Skin epidermis (tissue), 12 donors: ENCODE results near the gene MAPT.

ENCODE experiments used
- H3K27ac ChIP-seq, 21 experiments: fragments of 200-600 bp; sonication (generic) in 11 of 21; one replicate each; pipeline ENCODE4 v1.5.0; 2020; ENCODE audit warnings: mild to moderate bottlenecking in 3 of 21, inconsistent platforms in 2 of 21, moderate library complexity in 2 of 21
- H3K4me3 ChIP-seq, 7 experiments: fragments of 200-600 bp; sonication (generic) in 2 of 7; one replicate each; pipeline ENCODE4 v1.5.0; 2020; ENCODE audit warnings: inconsistent platforms in 2 of 7, mild to moderate bottlenecking in 2 of 7, moderate library complexity in 1 of 7

The MAPT gene

DNA sequence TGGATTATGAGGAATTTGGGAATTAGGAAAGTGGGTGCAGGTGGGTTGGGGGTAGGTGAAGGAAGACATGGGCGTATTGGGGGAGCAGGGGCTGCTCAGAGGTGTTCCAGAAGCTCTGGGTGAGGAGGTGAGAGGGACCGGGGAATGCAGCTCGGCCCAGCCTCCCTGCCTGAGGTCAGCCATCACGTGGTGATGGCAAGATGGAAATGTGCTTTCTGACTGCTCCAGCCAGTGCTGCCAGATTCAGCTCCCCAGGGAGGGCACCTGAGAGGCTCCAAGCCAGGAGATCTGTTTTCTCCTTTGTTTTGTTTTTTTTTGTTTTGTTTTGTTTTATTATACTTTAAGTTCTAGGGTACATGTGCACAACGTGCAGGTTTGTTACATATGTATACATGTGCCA lies 69.5 kb downstream of the MAPT start:
- Histone ChIP-seq H3K27ac (no peak overlapping the region), H3K4me3 (no peak overlapping the region)

DNA sequence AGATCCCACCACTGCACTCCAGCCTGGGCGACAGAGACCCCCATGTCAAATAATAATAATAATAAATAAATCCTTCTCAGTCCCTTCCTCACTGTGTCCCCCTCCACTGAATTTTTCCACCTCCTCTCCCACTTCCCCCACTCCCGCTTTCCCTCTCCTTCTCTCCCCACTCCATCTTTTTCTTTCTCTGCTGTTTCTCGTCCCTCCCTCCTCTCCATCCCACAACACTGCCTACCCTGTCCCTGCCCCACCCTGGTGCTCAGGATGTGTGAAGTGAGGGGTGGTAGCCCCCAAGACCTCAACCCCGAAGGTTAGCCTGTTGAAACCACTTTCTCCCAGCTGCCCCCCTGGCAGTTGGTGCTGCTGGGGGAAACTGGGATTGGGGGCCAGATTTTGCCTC lies 70.3 kb downstream of the MAPT start:
- Histone ChIP-seq H3K27ac (no peak overlapping the region), H3K4me3 (no peak overlapping the region)

DNA sequence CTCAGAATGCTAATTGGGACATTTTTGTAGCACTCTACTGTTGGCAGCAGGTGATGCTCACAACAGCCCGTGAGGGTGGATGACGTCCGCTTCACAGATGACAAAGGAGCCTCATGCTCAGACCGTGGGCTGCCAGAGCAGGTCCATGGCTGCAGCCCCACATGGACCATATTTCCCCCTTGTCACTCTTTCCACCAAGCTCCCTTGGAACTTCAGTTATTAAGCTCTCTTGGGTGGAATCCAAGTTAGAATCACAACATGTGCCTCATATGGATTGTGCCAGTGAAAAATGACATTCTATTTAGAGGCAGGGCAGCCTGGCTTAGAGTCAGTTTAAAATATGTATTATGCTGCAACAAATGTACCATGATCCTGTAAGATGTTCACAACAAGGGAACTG lies 71.5 kb downstream of the MAPT start:
- Histone ChIP-seq H3K4me3 (no peak overlapping the region), H3K27ac (no peak overlapping the region)

DNA sequence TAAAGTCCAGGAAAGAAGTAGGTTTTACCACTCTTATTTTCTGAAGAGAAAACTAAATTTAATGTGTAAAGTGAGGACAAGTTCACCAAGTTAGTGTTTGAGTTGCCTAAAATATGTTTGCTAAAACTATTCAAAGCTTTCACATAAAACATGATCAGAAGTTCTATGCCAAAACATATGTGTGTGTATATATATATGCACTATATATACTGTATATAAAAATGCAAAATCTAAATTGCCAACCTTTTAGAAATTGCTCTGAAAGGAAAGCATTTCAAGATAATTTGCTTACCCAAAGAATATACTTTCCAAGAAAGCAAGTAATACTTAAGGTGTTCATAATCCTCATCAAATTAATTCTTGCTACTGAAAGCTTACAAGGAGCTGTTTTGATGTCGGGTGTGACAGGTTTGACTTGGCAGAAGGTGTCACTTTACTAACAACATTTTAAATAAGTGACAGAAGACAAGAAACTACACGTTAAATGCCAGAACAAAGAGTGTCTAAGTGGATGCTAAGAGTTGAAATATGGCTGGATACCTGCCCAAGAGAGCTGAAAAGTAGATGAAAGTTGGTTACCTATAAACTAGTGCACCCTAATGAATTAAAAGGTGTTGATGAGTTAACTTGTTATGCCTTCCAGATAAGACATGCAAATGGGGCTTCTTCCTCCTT lies 72.4 kb downstream of the MAPT start:
- Histone ChIP-seq H3K4me3 (no peak overlapping the region), H3K27ac (no peak overlapping the region)

DNA sequence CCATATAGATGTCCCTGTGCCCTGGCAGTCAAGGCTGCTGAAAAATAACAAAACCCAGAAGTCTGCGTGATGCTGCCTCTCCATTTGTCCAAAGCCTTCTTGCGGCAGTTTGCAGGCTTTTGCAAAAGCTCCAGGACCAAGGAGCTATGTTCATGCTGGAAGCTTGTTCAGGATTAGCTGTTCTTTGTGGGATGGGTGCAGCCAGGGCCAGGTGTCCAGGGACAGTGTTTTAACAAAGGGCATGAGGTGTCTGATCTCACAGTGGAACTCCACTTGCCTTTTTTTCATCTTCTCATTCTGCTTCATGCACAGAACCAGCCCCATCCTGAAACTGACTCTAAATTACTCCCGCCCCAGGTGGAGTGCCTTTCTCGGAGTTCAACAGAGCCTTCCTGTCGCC lies 73.0 kb downstream of the MAPT start:
- Histone ChIP-seq H3K4me3 (no peak overlapping the region), H3K27ac (no peak overlapping the region)

DNA sequence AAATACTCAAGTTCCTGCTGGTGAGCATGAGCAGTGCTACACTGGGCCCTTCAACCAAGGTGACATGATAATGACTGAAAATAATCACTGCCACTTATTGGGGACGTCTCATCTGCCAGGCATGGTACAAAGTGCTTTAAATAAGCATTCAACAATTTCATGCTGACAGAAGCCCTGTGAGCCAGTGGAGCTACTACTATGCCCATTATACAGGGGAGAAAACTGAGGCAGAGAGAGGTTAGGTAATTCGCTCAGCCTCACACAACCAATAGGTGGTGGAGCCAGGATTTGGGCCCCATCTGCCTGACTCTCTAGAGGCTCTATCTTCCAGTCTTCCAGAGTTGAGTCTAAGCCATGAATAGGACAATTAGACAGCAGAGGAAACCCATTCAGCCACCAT lies 74.4 kb downstream of the MAPT start:
- Histone ChIP-seq H3K4me3 (no peak overlapping the region), H3K27ac (no peak overlapping the region)

DNA sequence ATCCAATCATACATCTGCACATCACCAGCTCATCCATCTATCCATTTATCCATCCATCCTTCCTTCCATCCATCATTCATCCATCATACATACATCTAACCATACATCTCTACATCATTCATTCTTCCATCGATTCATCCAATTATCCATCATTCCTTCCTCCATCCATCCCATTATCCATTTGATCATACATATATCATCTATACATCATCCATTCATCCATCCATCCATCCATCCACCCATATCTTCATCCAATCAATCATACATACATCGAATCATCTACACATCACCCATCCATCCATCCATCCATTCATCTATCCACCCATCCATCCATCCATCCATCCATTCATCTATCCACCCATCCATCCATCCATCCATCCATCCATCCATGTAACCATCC lies 75.4 kb downstream of the MAPT start:
- H3K4me3 ChIP-seq, result no peak overlapping the region
- no peak overlapping the region for H3K27ac ChIP-seq

DNA sequence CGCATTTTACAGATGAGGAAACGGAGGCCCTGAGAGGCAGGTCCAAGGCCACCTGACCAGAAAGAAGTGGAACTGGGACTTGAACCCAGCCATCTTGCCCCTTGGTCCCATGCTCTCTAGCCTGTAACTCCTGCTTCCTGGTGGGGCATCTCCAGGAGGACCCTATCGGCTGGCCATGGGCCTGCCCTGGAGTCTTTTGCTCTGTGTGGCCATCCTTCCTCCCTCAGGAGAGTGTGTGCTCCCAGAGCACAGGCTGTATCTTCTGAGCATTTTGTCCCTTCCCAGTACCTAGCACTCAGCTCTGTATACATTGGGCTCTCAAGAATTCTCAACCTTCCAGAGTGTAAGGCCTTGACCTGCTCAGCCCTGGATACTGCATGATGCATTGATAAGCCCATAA lies 76.3 kb downstream of the MAPT start:
- H3K27ac ChIP-seq, result no peak overlapping the region
- H3K4me3 ChIP-seq, result no peak overlapping the region

DNA sequence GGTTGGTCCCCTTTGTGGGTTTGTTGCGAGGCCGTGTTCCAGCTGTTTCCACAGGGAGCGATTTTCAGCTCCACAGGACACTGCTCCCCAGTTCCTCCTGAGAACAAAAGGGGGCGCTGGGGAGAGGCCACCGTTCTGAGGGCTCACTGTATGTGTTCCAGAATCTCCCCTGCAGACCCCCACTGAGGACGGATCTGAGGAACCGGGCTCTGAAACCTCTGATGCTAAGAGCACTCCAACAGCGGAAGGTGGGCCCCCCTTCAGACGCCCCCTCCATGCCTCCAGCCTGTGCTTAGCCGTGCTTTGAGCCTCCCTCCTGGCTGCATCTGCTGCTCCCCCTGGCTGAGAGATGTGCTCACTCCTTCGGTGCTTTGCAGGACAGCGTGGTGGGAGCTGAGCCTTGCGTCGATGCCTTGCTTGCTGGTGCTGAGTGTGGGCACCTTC lies 77.4 kb downstream of the MAPT start:
- Histone ChIP-seq H3K27ac (no peak overlapping the region), H3K4me3 (no peak overlapping the region)

DNA sequence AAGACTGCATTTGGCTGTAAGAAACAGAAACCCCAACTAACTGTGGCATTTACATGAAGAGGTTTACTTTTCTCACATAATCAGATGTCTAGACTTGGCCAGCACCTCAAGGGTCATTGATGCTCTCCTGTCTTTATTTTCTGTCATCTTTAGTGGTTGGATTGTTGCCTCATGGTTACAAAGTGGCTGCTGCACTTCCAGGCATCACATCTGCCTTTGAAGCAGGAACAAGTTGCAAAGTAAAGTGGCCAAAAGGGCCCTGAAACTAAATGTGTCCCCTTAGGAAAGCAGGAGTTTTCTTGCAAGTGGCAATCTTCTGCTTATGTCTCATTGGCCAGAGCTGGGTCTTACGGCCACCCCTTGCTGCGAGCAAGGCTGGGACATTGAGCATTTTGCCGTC lies 78.2 kb downstream of the MAPT start:
- peak overlapping the region in 12 of 21 experiments; percentile 39 to 72 (median 56) for H3K27ac ChIP-seq
- H3K4me3 ChIP-seq, result no peak overlapping the region

DNA sequence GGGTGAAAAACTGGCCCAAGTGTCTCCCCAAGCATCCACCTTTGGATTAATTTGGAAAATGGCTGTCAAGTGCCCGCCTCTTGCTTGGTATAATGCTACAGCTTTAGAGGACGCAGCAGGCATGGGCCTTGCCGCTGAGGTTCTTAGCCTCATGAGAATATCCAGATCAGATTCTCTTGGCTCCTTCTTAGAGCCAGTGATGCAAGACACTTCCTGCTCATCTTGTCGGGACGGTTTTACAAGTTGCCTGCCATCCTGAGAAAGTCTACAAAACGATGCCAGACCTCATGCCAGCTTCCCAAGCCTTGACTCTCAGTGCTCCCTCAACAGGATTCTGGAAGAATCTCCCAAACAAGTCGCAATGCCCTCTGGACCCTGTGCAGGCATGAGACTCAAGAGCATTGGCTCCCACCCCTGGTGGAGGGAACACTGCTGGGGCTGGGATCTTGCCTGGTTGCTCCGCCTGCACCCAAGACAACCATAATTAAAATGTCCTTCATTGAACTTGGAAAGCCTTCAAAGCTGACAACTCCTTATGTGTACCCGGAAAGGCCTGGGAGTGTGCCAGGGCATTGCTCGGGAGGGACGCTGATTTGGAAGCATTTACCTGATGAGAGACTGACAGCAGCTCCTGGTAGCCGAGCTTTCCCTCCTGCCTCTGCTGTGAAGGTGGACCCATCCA lies 78.9 kb downstream of the MAPT start:
- H3K4me3 ChIP-seq, result no peak overlapping the region
- peak overlapping the region in 13 of 21 experiments; percentile 11 to 72 (median 61) for H3K27ac ChIP-seq

DNA sequence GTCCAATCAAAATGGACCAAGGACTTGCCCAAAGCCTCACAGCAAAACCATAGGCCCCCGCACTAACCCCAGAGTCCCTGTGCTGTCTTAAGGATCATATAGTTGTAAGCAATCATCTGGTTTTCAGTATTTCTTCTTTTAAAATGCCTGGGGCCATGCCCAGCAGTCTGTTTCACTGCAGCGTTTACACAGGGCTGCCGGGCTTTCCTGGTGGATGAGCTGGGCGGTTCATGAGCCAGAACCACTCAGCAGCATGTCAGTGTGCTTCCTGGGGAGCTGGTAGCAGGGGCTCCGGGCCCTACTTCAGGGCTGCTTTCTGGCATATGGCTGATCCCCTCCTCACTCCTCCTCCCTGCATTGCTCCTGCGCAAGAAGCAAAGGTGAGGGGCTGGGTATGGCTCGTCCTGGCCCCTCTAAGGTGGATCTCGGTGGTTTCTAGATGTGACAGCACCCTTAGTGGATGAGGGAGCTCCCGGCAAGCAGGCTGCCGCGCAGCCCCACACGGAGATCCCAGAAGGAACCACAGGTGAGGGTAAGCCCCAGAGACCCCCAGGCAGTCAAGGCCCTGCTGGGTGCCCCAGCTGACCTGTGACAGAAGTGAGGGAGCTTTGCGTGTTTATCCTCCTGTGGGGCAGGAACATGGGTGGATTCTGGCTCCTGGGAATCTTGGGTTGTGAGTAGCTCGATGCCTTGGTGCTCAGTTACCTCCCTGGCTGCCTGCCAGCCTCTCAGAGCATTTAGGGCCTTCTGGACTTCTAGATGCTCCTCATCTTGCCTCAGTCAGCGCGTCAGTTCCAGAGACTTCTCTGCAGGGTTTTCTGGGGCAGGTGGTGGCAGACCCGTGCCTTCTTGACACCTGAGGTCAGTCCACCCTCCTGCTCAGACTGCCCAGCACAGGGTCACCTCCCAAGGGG lies 79.8 kb downstream of the MAPT start:
- Histone ChIP-seq H3K27ac (peak overlapping the region in 11 of 21 experiments; percentile 40 to 72 (median 61)), H3K4me3 (no peak overlapping the region)

DNA sequence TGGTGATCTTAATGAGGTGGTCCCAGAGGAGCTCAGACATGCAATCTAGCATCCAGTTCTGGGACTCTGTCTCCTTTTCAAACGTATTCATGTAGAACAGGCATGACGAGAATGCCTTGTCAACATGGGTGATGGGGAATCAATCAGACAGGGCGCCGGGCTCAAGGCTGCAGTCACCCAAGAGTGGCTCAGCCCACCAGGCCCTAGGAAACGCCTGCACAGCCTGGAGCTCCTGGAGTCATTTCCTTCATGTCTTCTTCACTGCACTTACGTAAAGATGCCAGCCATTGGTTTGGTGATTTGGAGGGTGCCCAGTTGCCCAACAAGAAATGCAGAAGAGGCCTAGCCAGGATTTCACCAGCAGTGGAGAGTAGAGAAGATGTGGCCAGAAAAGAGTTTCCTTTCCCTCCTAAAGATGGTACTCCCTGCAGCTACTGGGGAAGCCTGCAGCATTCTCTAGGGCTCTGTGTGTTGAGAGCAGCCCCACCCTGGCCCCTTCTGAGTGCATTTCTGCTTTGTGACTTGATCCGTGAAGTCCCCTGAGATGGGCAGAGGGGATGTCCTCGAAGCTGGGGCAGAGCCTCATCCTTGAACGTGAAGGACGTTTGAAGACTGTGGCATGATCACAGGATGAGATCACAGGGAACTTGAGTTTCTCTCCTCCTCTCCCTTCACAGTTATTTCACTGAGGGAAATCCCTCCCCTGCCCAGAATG lies 80.7 kb downstream of the MAPT start:
- Histone ChIP-seq H3K4me3 (no peak overlapping the region), H3K27ac (peak overlapping the region in 2 of 21 experiments; percentile 10 to 69)

DNA sequence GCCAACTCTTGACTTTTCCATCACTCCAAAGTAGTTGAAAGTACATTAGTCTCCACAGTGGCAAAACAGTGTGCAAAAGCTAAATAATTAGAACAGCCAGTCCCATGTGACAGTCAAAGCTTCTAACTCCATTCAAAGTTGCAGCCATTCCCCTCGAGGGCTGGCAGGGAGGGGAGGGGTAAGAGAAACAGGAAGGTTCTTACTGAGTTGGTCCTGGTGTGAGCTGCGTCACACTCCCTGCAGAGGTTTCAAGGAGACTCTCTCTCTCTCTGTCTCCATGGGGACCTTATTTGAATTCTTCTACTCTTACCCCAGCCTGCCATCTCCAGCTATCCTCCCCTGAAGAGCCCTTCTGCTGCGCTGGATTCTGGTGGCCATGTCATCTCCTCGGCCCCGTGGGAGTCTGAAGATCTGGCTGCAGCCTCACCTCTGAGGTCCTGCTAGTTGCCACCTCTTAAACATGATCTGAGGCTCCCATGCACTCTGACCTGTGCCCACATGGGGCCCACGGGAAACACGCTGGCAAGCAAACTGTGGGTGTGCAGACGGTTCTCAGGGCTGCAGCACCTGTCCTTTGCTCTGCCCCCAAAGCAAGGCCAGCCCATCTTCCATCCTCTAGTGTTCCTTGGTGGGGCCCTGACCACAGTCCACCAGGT lies 81.4 kb downstream of the MAPT start:
- Histone ChIP-seq H3K27ac (no peak overlapping the region), H3K4me3 (no peak overlapping the region)

DNA sequence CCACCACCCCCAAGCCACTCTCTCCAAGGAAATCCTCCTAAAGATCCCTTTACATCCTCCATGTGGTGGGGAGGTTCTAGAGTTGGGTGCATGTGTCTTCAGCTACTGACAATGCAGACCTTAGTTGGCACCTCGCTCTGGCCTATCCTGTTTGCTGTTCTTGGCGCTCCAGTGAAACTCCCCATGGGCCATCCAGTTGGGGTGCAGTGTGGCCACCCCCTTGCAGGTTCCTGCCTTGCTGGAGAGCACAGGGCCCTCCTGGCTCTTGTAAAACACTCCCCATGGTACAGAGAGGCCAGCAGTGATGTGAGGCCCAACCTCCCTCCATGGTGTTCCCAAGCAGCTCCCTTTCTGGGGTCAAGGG lies 82.0 kb downstream of the MAPT start:
- Histone ChIP-seq H3K27ac (no peak overlapping the region), H3K4me3 (no peak overlapping the region)

DNA sequence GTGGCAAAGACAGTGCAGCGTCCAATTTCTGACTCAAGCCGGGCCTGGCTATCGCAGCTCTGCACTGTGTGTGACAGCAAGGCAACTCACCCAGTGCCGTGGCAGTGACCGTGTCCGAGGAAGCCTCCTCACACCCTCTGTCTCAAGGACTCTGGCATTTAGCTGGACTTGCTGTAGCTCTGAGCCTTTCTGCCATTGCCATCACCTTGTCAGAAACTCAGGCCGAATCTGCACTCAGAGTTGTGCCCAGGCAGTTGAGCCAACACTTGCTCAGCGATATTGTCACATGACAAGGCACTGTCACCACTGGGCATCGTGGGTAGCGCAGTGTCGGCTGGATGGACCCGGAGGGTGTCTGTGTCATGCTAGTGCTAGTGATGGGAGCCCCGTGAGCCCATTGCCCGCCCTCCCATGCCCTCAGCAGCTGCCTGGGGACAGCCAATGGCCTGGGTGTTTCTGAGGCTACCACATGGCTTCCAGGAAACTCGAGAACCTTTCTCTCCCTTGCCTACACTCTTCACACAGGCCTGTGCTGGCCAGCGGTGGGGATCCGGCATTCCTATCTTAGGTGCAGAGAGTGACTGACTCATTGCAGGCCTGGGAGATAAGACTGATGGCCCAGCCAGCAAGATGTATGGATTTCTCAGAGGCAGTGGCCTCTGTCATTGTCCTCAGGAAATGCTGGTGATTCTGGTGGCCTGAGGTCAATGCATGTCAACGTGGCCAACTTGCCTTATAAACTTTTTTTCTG lies 82.6 kb downstream of the MAPT start:
- H3K27ac ChIP-seq, result no peak overlapping the region

DNA sequence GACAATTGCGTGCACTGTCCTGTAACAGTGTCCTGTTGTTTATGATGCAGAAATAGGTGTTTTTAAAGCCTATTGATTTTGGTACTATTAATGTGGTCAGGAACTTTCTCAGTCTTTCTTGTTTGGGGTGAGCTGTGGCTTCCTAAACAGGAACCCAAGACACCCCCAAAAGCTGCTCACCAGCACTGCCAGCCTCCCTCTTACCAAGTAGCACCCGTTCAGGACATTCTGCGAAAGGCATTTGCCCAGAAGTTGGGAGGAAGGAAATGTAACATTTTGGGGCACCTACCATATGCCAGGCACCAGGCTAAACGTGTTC lies 83.1 kb downstream of the MAPT start:
- no peak overlapping the region for H3K27ac ChIP-seq
- H3K4me3 ChIP-seq, result no peak overlapping the region

More for the DNA sequence above, 82.6 kb downstream of the MAPT start:
- H3K4me3 ChIP-seq, result no peak overlapping the region

DNA sequence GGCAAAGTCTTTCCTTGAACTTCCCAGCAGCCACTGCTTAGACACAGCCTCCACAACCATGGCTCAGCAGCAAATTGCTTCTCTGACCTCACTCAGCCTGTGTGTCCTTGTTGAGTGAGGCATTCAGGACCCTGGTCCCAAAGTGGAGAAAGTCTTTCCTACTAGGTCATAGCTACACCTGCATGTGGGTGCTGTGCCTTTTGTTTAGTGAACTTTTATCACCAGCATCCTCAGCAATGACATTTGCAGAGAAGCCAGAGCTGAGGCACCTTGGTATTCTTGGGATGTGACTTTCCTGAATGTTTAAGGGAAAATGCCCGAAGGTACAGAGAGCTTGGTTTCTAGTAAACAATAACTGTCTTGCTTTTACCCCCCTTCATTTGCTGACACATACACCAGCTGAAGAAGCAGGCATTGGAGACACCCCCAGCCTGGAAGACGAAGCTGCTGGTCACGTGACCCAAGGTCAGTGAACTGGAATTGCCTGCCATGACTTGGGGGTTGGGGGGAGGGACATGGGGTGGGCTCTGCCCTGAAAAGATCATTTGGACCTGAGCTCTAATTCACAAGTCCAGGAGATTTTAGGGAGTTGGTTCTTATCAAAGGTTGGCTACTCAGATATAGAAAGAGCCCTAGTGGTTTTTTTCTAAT lies 83.7 kb downstream of the MAPT start:
- Histone ChIP-seq H3K4me3 (no peak overlapping the region), H3K27ac (no peak overlapping the region)

DNA sequence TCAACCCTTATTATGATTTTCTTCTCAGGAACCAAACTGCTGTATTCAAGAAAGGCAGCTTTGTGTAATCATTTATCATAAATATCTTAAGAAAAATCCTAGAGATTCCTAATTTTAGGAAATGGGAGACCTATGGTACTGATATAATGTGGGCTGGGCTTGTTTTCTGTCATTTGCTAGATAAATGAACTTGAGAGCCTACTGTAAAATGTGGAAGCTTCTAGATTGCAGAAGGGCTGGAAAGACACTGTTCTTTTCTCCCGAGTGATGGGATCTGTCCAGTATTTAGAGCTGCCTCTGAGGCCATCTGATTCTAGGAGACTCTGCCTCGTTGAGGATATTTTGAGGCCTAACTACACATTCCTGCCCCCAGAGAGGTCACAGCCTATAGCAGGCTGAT lies 84.8 kb downstream of the MAPT start:
- no peak overlapping the region for H3K4me3 ChIP-seq
- no peak overlapping the region for H3K27ac ChIP-seq
